Upper lobe of left lung (tissue), 6 donors: Measurements from ENCODE around the gene SERINC3. TPM values are rescaled to one million over a fixed set of nuclear protein-coding genes. Genes with fewer than 3 reads are reported as not detected.
A peak's percentile ranks its signal among the peaks of the same experiment; 100 is the strongest.

Experiments
- ATAC-seq, 2 donors: fragments of 200-7000 bp; cut with Tn5 transposase; one replicate each; pipeline ENCODE4 v1.9.1; 2022; ENCODE audit warnings: mild to moderate bottlenecking in 2 of 2, moderate library complexity in 2 of 2; ENCODE audit not compliant: low FRiP score in 2 of 2
- DNase-seq, 2 donors: peaks; one replicate each; pipeline ENCODE4 v3.0.0-alpha.2; 2019 to 2020
- H3K27ac ChIP-seq, 4 donors: fragments of 200-600 bp; sonication (generic); one replicate each; pipeline ENCODE4 v1.5.1; 2016 to 2019
- H3K27me3 ChIP-seq, 4 donors: fragments of 200-600 bp; sonication (generic); one replicate each; pipeline ENCODE4 v1.5.1; 2017 to 2019
- H3K36me3 ChIP-seq, 4 donors: fragments of 200-600 bp; sonication (generic); one replicate each; pipeline ENCODE4 v1.5.1; 2016 to 2019
- H3K4me1 ChIP-seq, 4 donors: fragments of 200-600 bp; sonication (generic); one replicate each; pipeline ENCODE4 v1.5.1; 2018 to 2019
- H3K4me3 ChIP-seq, 4 donors: fragments of 200-600 bp; sonication (generic); one replicate each; pipeline ENCODE4 v1.5.1; 2017 to 2019; ENCODE audit warnings: mild to moderate bottlenecking in 2 of 4, moderate library complexity in 1 of 4
- H3K9me3 ChIP-seq, 4 donors: fragments of 200-600 bp; sonication (generic); one replicate each; pipeline ENCODE4 v1.5.1; 2018 to 2019
- EP300 ChIP-seq, 4 donors: sonication (generic); formaldehyde crosslinking; IDR thresholded peaks; one replicate each; pipeline ENCODE4 v1.5.1; 2017; ENCODE audit warnings: antibody characterized with exemption in 4 of 4, control low read depth in 2 of 4
- POLR2A ChIP-seq, 4 donors: fragments of 450-650 bp; IDR thresholded peaks; one replicate each; pipeline ENCODE4 v1.5.1; 2016 to 2017; ENCODE audit warnings: antibody characterized with exemption in 4 of 4, mild to moderate bottlenecking in 2 of 4
- POLR2AphosphoS5 ChIP-seq, 2 donors: sonication (generic); formaldehyde crosslinking; IDR thresholded peaks; one replicate each; pipeline ENCODE4 v1.5.1; 2017; ENCODE audit warnings: antibody characterized with exemption in 2 of 2
- WGBS, 2 donors: methylation state at CpG; one replicate each; pipeline ENCODE4 v1.1.5; 2017 to 2018; 5-methylcytosine and 5-hydroxymethylcytosine counted together
- total RNA-seq, 6 donors: library from RNA; depleted of rRNA in 4 of 6; stranded (reverse); fragments of >200 nt in 4 of 6; gene quantifications; one replicate each; pipeline versions ENCODE4 v1.1.0 to v1.2.1, GENCODE V29; 2016 to 2021
- TF ChIP-seq, protein P1 (sequence below), 6 experiments: fragments of 450-650 bp in 4 of 6; fragments of 200-600 bp in 2 of 6; sonication (generic) in 2 of 6; IDR thresholded peaks; one replicate each; pipeline ENCODE4 v1.5.1; 2016 to 2019; ENCODE audit warnings: antibody characterized with exemption in 6 of 6
- donor health status: DM: no; HTN: no; CAD: no; lungs with moderate emphysema.
- donor health status: DM: no; HTN: yes; CAD: no; lungs with severe emphysema.

The SERINC3 gene
- total RNA-seq, 6 donors from 2014 or later = 56.3 to 122 (median 107) TPM

DNA sequence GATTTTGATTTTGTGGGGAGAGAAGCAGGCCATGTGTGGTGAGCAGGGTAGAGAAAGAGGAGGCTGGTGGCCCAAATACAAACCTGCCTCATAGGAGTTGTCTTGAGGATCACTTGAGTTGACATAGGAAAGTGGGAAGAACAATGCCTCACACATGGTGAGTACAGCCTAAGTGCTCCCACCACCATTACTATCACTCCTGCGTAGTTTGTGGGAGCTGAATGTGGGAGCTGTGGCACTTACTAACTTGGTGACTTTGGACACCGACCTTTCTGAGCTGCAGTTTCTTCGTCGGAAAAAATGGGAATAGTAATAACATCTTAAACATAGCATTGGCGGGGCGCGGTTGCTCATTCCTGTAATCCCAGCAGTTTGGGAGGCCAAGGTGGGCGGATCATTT, 25.5 kb upstream of the SERINC3 start:
- TF ChIP-seq, protein P1, sequence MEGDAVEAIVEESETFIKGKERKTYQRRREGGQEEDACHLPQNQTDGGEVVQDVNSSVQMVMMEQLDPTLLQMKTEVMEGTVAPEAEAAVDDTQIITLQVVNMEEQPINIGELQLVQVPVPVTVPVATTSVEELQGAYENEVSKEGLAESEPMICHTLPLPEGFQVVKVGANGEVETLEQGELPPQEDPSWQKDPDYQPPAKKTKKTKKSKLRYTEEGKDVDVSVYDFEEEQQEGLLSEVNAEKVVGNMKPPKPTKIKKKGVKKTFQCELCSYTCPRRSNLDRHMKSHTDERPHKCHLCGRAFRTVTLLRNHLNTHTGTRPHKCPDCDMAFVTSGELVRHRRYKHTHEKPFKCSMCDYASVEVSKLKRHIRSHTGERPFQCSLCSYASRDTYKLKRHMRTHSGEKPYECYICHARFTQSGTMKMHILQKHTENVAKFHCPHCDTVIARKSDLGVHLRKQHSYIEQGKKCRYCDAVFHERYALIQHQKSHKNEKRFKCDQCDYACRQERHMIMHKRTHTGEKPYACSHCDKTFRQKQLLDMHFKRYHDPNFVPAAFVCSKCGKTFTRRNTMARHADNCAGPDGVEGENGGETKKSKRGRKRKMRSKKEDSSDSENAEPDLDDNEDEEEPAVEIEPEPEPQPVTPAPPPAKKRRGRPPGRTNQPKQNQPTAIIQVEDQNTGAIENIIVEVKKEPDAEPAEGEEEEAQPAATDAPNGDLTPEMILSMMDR (IDR thresholded peaks at IDR 0.05) = no peak
- no peak for TF ChIP-seq POLR2AphosphoS5 (IDR thresholded peaks at IDR 0.05)
- no peak for TF ChIP-seq POLR2A (IDR thresholded peaks at IDR 0.05)
- no peak for TF ChIP-seq EP300 (IDR thresholded peaks at IDR 0.05)
- Histone ChIP-seq H3K27ac (peak overlapping the region in 2 of 4 donors; percentile 63 to 82), H3K27me3 (no peaks in the 10 kb centered on the region), H3K9me3 (no peaks in the 10 kb centered on the region), H3K4me1 (peaks cover 18 to 31% (median 23%) of the 10 kb centered on the region in 4 donors), H3K36me3 (no peaks in the 10 kb centered on the region), H3K4me3 (no peak overlapping the region)
- ATAC-seq = no peak
- no peak for DNase-seq
- 97 to 98% methylated on average over 8 of the region's 8 CpGs for WGBS, 2 donors

- no peaks in the 10 kb centered on the region for H3K27me3 ChIP-seq
- no peaks in the 10 kb centered on the region for H3K9me3 ChIP-seq
- DNase-seq (no peak), ATAC-seq (no peak)
- peaks cover 21 to 36% (median 31%) of the 10 kb centered on the region in 4 donors for H3K4me1 ChIP-seq
- 44% methylated on average over 5 of the region's 5 CpGs for WGBS, 2 donors
- TF ChIP-seq POLR2A (IDR thresholded peaks at IDR 0.05) = no peak
- no peak for TF ChIP-seq EP300 (IDR thresholded peaks at IDR 0.05)
- TF ChIP-seq, protein P1 (IDR thresholded peaks at IDR 0.05) = no peak
- TF ChIP-seq POLR2AphosphoS5 (IDR thresholded peaks at IDR 0.05) = no peak
- no peak overlapping the region for H3K4me3 ChIP-seq
- no peaks in the 10 kb centered on the region for H3K36me3 ChIP-seq
- peak overlapping the region in 1 of 4 donors; percentile 27 for H3K27ac ChIP-seq
These were observed 22.4 kb upstream of the SERINC3 start for GRCh38 chr20:44544263-44544662.

- TF ChIP-seq POLR2A (IDR thresholded peaks at IDR 0.05) (no peak), POLR2AphosphoS5 (IDR thresholded peaks at IDR 0.05) (no peak), EP300 (IDR thresholded peaks at IDR 0.05) (no peak)
- TF ChIP-seq, protein P1 (IDR thresholded peaks at IDR 0.05) = no peak
- 59 to 62% methylated on average over 3 of the region's 3 CpGs for WGBS, 2 donors
- no peaks in the 10 kb centered on the region for H3K27me3 ChIP-seq
- H3K9me3 ChIP-seq = no peaks in the 10 kb centered on the region
- ATAC-seq (no peak), DNase-seq (no peak)
- H3K27ac ChIP-seq = no peak overlapping the region
- H3K4me3 ChIP-seq = no peak overlapping the region
- H3K36me3 ChIP-seq = no peaks in the 10 kb centered on the region
- peaks cover 19 to 34% (median 31%) of the 10 kb centered on the region in 4 donors for H3K4me1 ChIP-seq
These were observed 21.5 kb upstream of the SERINC3 start for GRCh38 chr20:44543358-44543757.

DNA sequence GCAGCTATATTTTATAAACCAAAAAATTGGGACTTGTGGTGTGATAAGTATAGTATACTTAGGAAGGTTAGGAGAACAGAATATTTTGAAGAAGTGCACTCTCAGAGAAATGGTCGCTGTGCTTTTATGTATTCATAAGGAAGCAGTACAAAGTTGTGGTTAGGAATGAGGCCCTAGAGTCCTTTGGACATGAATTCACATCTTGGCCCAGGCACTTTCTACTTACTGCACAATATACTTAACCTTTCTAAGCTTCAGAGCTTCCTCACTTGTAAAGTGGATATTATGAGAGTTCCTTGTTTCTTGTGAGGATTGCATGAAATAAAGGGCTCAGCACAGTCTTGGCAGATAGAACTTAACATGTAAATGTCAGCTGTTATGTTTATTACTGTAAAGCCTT, 21.0 kb upstream of the SERINC3 start:
- ATAC-seq = no peak
- H3K27ac ChIP-seq = no peak overlapping the region
- TF ChIP-seq POLR2AphosphoS5 (IDR thresholded peaks at IDR 0.05) = no peak
- TF ChIP-seq POLR2A (IDR thresholded peaks at IDR 0.05) = no peak
- TF ChIP-seq EP300 (IDR thresholded peaks at IDR 0.05) = no peak
- TF ChIP-seq, protein P1 (IDR thresholded peaks at IDR 0.05) = no peak

GRCh38 chr20:44541992-44542391, 20.1 kb upstream of the SERINC3 start:
- WGBS, 2 donors = 57 to 58% methylated on average over 4 of the region's 4 CpGs
- no peak overlapping the region for H3K27ac ChIP-seq

More for the DNA sequence above, 21.0 kb upstream of the SERINC3 start:
- no peak overlapping the region for H3K4me3 ChIP-seq
- H3K9me3 ChIP-seq = no peaks in the 10 kb centered on the region
- H3K27me3 ChIP-seq = no peaks in the 10 kb centered on the region
- peaks cover 14 to 29% (median 26%) of the 10 kb centered on the region in 4 donors for H3K4me1 ChIP-seq
- WGBS, 2 donors = 29 to 38% methylated on average over 1 of the region's 1 CpG
- DNase-seq = no peak
- H3K36me3 ChIP-seq = no peaks in the 10 kb centered on the region

More at GRCh38 chr20:44541992-44542391, 20.1 kb upstream of the SERINC3 start:
- no peak for DNase-seq
- peaks cover 14 to 25% (median 24%) of the 10 kb centered on the region in 4 donors for H3K4me1 ChIP-seq
- no peaks in the 10 kb centered on the region for H3K9me3 ChIP-seq
- ATAC-seq = no peak
- TF ChIP-seq EP300 (IDR thresholded peaks at IDR 0.05) (no peak), POLR2A (IDR thresholded peaks at IDR 0.05) (no peak), POLR2AphosphoS5 (IDR thresholded peaks at IDR 0.05) (no peak)
- TF ChIP-seq, protein P1 (IDR thresholded peaks at IDR 0.05) = no peak
- no peaks in the 10 kb centered on the region for H3K27me3 ChIP-seq
- no peaks in the 10 kb centered on the region for H3K36me3 ChIP-seq
- H3K4me3 ChIP-seq = no peak overlapping the region
